ENCODE measurements around the gene NTRK1. TPM values are rescaled to one million over a fixed set of nuclear protein-coding genes. Genes with fewer than 3 reads are reported as not detected.

NTRK1 gene
- total RNA-seq, 2 donors from 2014 or later, result 0.42 to 0.81 TPM

DNA sequence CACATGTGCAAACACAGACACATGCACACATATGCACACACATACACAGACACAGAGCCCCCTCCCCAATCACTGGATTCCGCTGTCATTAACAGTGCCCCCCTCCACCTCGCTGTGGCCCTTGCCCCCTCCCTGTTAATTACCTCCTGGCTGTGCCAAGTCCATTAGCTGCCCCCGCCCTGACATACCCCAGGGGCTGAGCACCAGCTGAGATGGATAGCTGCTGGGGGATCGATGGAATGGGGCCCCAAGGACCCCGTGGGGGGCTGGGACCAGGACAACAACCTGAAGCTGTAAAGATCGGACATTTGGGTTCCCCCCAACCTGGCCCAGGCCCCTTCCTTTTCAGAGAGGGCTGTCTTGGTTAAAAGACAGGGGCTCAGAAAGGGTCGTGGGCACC is 23.3 kb downstream of the NTRK1 start:
- Histone ChIP-seq H3K4me1 (ENCODE audit: control insufficient read depth in 1 of 2, low read depth in 2 of 2) (no peaks in the 10 kb centered on the region), H3K9me3 (no peaks in the 10 kb centered on the region), H3K27me3 (replicated peaks; ENCODE audit: insufficient read depth) (no peaks in the 10 kb centered on the region), H3K36me3 (no peaks in the 10 kb centered on the region), H3K27ac (no peak overlapping the region), H3K4me3 (no peak overlapping the region)
- no peak for TF ChIP-seq CTCF (IDR thresholded peaks at IDR 0.05)
- ATAC-seq (ENCODE audit: insufficient number of reproducible peaks, low FRiP score, low read depth) (no peak), DNase-seq (ENCODE audit: low spot score) (no peak)

GRCh38 chr1:156884560-156885184 is 24.0 kb downstream of the NTRK1 start:
- Histone ChIP-seq H3K9me3 (no peaks in the 10 kb centered on the region), H3K36me3 (no peaks in the 10 kb centered on the region), H3K27me3 (replicated peaks; ENCODE audit: insufficient read depth) (no peaks in the 10 kb centered on the region), H3K27ac (no peak overlapping the region), H3K4me3 (no peak overlapping the region), H3K4me1 (ENCODE audit: control insufficient read depth in 1 of 2, low read depth in 2 of 2) (no peaks in the 10 kb centered on the region)
- DNase-seq (ENCODE audit: low spot score), result no peak
- ATAC-seq (ENCODE audit: insufficient number of reproducible peaks, low FRiP score, low read depth), result no peak
- TF ChIP-seq CTCF (IDR thresholded peaks at IDR 0.05), result no peak

DNA sequence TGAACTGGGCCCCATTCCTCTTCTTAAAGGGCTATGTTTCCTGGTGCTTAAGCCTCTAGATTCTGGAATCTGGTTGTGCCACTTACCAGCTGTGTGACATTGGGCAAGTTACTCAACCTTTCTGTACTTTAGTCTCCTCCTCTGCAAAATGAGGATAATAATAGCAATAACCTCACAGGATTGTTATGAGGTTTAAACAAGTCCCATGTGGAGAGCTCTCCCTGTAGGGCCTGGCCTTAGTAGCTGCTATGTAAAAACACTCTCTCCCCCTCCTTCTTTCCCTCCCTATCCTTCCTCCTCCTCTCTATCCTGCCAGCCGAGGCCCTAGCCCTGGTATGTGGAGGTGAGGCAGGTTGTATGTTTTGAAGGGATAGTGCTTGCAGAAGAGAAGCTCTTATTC is 24.6 kb downstream of the NTRK1 start:
- no peaks in the 10 kb centered on the region for H3K4me1 ChIP-seq (ENCODE audit: control insufficient read depth in 1 of 2, low read depth in 2 of 2)
- no peaks in the 10 kb centered on the region for H3K9me3 ChIP-seq
- no peak overlapping the region for H3K27ac ChIP-seq
- DNase-seq (ENCODE audit: low spot score) (no peak), ATAC-seq (ENCODE audit: insufficient number of reproducible peaks, low FRiP score, low read depth) (no peak)
- no peak overlapping the region for H3K4me3 ChIP-seq
- no peaks in the 10 kb centered on the region for H3K27me3 ChIP-seq (replicated peaks; ENCODE audit: insufficient read depth)
- TF ChIP-seq CTCF (IDR thresholded peaks at IDR 0.05), result no peak
- no peaks in the 10 kb centered on the region for H3K36me3 ChIP-seq

GRCh38 chr1:156885880-156886355 is 25.3 kb downstream of the NTRK1 start:
- H3K27ac ChIP-seq, result no peak overlapping the region
- no peaks in the 10 kb centered on the region for H3K27me3 ChIP-seq (replicated peaks; ENCODE audit: insufficient read depth)
- H3K4me3 ChIP-seq, result no peak overlapping the region
- H3K9me3 ChIP-seq, result no peaks in the 10 kb centered on the region
- TF ChIP-seq CTCF (IDR thresholded peaks at IDR 0.05), result no peak
- ATAC-seq (ENCODE audit: insufficient number of reproducible peaks, low FRiP score, low read depth) (no peak), DNase-seq (ENCODE audit: low spot score) (no peak)
- H3K4me1 ChIP-seq (ENCODE audit: control insufficient read depth in 1 of 2, low read depth in 2 of 2), result no peaks in the 10 kb centered on the region
- no peaks in the 10 kb centered on the region for H3K36me3 ChIP-seq

GRCh38 chr1:156886583-156887281 is 26.1 kb downstream of the NTRK1 start:
- no peak for DNase-seq (ENCODE audit: low spot score)
- TF ChIP-seq CTCF (IDR thresholded peaks at IDR 0.05), result no peak
- H3K36me3 ChIP-seq, result no peaks in the 10 kb centered on the region
- no peak overlapping the region for H3K4me3 ChIP-seq
- H3K27ac ChIP-seq, result no peak overlapping the region
- no peaks in the 10 kb centered on the region for H3K9me3 ChIP-seq
- no peaks in the 10 kb centered on the region for H3K27me3 ChIP-seq (replicated peaks; ENCODE audit: insufficient read depth)
- no peaks in the 10 kb centered on the region for H3K4me1 ChIP-seq (ENCODE audit: control insufficient read depth in 1 of 2, low read depth in 2 of 2)
- no peak for ATAC-seq (ENCODE audit: insufficient number of reproducible peaks, low FRiP score, low read depth)
